Testis (tissue), 2 donors: Measurements from ENCODE around the gene CCDC90B.

Experiments
- POLR2A ChIP-seq: fragments of 450-650 bp; IDR thresholded peaks from one replicate; pipeline ENCODE4 v1.6.1; 2017; ENCODE audit warnings: antibody characterized with exemption, mild to moderate bottlenecking, moderate library complexity
- TF ChIP-seq, protein P1 (sequence below), 3 experiments: fragments of 450-650 bp in 2 of 3; fragments of 200-600 bp in 1 of 3; sonication (generic) in 1 of 3; IDR thresholded peaks; one replicate each; pipeline ENCODE4 v1.5.1; 2016 to 2019; ENCODE audit warnings: antibody characterized with exemption in 3 of 3, mild to moderate bottlenecking in 2 of 3, moderate library complexity in 1 of 3

DNA sequence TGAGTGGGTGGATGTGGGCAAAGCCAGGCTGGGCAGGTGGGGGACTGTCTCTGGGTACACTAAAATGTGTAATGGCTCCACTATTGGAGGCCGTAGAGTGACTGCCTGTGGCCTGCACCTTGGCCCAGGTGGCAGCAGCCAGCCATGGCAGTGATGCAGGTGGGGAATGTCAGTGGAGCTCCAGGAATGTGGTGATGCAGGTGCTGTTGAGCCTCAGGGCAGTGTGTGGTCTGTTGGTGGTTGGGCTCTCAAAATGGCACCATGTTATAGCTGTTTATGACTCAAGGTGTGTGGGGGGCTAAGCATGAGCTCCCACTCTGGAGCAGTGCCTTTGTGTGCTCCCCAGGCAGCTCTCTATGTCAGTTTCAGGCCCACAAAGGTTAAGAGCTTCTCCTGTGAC is 40.2 kb upstream of the CCDC90B start:
- TF ChIP-seq, protein P1, sequence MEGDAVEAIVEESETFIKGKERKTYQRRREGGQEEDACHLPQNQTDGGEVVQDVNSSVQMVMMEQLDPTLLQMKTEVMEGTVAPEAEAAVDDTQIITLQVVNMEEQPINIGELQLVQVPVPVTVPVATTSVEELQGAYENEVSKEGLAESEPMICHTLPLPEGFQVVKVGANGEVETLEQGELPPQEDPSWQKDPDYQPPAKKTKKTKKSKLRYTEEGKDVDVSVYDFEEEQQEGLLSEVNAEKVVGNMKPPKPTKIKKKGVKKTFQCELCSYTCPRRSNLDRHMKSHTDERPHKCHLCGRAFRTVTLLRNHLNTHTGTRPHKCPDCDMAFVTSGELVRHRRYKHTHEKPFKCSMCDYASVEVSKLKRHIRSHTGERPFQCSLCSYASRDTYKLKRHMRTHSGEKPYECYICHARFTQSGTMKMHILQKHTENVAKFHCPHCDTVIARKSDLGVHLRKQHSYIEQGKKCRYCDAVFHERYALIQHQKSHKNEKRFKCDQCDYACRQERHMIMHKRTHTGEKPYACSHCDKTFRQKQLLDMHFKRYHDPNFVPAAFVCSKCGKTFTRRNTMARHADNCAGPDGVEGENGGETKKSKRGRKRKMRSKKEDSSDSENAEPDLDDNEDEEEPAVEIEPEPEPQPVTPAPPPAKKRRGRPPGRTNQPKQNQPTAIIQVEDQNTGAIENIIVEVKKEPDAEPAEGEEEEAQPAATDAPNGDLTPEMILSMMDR (IDR thresholded peaks at IDR 0.05) = no peak
- TF ChIP-seq POLR2A = no peak
